Kidney tubule cell (primary cell): ENCODE data around the gene ENHO.

Source experiments
- DNase-seq: peaks from one replicate; pipeline ENCODE4 v3.0.0-alpha.2; 2018; ENCODE audit warnings: low spot score

Gene ENHO

GRCh38 chr9:34524349-34524748, 1.6 kb upstream of the ENHO start:
- no peak for DNase-seq

- DNase-seq: no peak
Observed at GRCh38 chr9:34522091-34522887, 501 bp downstream of the ENHO start.

- no peak for DNase-seq
Observed at GRCh38 chr9:34521406-34522045, 1.3 kb downstream of the ENHO start.

GRCh38 chr9:34520505-34521385, 2.0 kb downstream of the ENHO start:
- no peak for DNase-seq

GRCh38 chr9:34520096-34520495, 2.7 kb downstream of the ENHO start:
- DNase-seq: no peak

- DNase-seq: no peak
Observed at GRCh38 chr9:34519321-34520020, 3.3 kb downstream of the ENHO start.

GRCh38 chr9:34518896-34519295, 3.9 kb downstream of the ENHO start:
- DNase-seq: no peak

GRCh38 chr9:34518110-34518616, 4.6 kb downstream of the ENHO start:
- no peak for DNase-seq

- DNase-seq: peak; percentile 7
Observed at GRCh38 chr9:34517185-34517584, 5.6 kb downstream of the ENHO start.

- no peak for DNase-seq
Observed at GRCh38 chr9:34515959-34516358, 6.8 kb downstream of the ENHO start.

- no peak for DNase-seq
Observed at GRCh38 chr9:34514816-34515215, 8.0 kb downstream of the ENHO start.

GRCh38 chr9:34514401-34514800, 8.4 kb downstream of the ENHO start:
- no peak for DNase-seq

- DNase-seq: no peak
Observed at GRCh38 chr9:34513567-34514214, 9.1 kb downstream of the ENHO start.

GRCh38 chr9:34512131-34513078, 10.4 kb downstream of the ENHO start:
- no peak for DNase-seq

- no peak for DNase-seq
Observed at GRCh38 chr9:34510497-34511468, 12.0 kb downstream of the ENHO start.

GRCh38 chr9:34508951-34509350, 13.8 kb downstream of the ENHO start:
- no peak for DNase-seq

GRCh38 chr9:34508463-34508862, 14.3 kb downstream of the ENHO start:
- no peak for DNase-seq

GRCh38 chr9:34507966-34508365, 14.8 kb downstream of the ENHO start:
- no peak for DNase-seq

- DNase-seq: no peak
Observed at GRCh38 chr9:34507556-34507955, 15.2 kb downstream of the ENHO start.
